GM21825 (cell line): ENCODE measurements around the gene MACROD2.
A peak's percentile ranks its signal among the peaks of the same experiment; 100 is the strongest.

Source experiments
- ATAC-seq: cut with Tn5 transposase; IDR thresholded peaks from one replicate; pipeline ENCODE4 v1.9.1; 2021; ENCODE audit warnings: mild to moderate bottlenecking, moderate library complexity; ENCODE audit not compliant: unreplicated experiment

Gene MACROD2

DNA sequence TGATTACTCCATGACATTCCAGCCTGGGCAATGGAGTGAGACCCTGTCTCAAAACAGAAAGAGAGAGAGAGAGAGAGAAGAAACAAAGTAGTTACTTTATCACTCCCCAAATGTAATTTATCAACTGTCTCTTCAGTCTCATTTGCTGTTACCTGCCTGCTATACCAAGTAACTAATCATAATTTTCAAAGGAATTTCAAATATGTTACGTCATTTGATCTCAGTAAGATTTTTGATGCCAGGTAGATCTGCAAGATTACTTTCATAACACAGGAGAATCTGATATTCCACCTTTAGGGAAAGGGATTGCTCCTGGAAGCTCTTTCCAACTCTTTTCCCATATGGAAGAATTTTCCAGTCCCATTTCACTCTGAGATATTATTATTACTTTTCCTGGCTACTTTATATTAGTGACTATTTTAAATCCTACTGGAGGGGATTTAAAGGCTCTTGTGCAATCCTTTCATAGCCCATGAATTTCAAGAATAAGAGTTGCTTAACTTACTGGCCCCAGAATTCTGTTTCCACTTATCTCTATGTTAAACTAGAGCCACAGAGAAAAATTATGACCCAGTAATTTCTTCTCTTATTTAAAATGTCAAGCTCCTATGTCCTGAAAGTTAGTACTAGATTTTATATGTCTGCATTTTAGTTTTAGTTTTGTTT is 732.3 kb downstream of the MACROD2 start:
- no peak for ATAC-seq

DNA sequence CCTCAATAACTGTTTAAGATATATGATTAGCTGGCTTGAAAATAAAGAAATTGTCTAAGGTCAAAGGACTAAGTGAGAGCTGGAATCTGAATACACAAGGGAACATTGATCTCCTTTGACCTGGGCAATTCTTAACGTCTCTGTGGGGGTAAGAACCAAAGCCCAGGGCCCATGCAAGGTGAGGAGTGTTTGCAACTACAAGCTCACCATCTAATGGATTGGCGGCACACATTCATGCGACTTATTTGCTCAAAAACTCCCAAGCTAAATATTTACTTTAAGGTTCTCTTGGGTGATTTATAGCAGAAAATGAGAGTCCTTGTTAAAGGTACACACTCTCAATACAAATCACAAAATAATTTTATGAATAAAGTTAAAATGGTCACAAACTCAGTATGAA is 734.1 kb downstream of the MACROD2 start:
- ATAC-seq: no peak

DNA sequence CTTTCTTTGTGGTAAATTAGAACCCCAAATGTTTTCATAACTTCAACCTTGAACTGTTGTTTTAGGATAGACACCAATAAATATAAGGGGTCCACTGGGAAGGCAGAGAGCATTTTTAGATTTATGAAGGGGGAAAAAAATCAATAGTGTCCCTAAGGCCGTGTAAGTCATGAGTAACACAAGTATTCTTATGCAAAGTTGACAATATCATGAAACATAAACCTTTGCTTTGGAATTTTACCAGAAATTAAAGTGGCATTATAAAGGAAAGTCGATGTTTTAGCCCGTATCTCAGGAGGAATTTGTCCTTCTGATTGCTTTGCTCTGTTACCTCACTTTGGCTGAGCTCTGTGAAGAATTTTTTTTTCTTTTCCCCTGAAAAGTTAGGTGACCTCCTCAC is 737.0 kb downstream of the MACROD2 start:
- no peak for ATAC-seq

DNA sequence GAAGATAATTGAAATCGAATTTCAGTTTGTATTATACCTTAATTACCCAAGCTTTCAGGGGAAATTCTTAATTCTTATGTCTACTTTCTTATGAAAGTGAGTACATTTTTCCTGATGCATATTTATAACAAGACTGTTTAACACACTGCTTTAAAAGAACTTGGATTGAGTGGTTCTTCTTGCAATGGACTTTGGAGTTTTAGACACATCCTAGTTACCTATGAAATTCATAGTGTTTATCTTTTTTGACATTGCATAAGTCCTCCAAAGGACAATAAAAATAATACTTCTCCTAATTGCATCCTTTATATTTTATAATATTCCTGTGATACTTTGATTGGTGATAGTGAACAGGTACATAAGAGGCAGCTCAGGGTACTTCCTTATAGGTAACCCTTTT is 737.7 kb downstream of the MACROD2 start:
- ATAC-seq: no peak

DNA sequence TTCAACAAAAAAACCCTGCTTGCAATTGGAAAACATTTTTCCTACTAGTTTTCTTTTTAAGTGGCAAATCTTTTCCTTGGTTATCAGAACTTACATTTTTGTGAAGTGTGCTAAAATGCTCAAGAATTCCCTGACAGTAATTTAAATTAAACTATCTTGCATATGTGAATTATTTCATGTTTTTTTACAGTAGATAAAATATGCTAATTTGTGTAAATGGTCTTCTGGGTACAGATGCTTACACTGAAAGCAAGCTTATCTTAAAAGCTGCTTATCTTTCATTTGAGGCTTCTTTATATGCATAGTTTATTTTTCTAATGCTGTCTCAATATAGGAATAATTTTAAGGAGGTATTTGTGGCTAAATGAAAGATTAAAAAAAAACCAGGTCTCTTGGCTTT is 745.1 kb downstream of the MACROD2 start:
- no peak for ATAC-seq

DNA sequence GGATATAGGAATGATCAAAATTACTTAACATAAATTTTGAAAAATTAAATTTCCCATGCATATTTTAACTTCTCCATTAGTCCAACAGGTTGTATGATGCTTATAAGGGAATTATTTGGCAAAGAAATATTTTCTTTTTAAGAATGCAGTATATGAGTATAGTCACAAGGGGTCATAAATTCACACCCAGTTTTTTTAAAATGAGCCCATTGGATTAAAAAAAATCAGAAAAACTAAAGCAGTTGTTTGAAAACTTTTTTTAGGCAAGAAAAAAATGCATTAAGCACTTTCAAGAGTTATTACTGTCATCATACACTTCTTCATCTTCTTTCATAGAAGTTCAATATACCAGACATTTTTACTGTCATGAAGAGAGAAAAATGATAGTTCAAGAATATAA is 746.3 kb downstream of the MACROD2 start:
- ATAC-seq: no peak

DNA sequence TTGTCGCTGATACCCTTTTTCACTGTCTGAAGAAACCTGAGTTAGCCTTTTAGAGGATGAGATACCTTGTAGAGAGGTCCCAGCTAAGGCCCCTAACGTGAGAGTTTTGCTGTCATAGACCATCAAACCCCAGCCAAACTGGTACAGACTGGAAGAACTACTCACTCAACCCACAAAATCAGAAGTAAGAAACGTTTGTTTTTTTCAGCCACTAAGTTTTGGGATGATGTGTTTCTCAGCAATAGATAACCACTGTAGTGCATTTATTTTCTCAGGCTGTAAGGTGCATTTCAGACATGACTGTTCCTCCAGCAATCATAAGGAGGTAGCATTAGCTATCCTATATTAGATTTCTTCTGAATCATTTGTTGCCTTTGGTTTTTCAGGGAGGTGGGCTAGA is 749.4 kb downstream of the MACROD2 start:
- peak; percentile 83 for ATAC-seq

DNA sequence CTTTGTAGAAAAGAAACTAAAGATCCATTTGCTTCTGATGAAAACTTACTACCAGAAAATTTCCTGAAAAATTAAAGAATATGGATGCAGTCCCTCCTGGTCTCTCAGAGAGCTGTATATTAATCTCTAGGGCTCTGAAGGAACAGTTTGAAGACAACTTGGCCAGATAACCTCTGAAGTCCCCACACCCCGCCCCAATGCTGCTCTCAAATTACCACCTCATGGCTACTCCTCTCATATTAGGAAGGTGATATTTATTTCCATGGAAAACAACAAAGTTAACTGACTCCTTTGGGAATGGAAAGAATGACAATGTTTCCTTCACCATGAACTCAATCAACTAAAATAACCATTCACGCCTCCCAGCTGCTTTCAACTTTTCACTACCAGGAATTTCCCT is 750.5 kb downstream of the MACROD2 start:
- ATAC-seq: no peak

DNA sequence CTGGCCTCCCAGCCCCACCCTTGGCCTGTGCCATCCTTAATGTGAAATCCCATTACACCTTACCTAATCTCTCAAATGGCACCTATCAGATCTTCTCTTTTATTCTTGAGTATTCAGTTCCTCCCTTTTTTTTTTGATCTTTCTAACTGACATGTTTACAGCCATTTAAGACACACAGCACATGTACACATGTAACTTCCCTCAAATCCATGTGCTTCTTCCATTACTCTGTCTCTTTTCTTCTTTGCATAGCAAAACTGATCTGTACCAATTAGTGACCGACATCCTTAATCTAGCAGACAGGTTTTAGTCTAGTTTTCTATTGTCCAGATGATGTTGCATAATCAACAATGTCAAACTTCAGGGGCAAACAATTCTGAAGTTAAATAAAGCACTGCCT is 755.9 kb downstream of the MACROD2 start:
- no peak for ATAC-seq

DNA sequence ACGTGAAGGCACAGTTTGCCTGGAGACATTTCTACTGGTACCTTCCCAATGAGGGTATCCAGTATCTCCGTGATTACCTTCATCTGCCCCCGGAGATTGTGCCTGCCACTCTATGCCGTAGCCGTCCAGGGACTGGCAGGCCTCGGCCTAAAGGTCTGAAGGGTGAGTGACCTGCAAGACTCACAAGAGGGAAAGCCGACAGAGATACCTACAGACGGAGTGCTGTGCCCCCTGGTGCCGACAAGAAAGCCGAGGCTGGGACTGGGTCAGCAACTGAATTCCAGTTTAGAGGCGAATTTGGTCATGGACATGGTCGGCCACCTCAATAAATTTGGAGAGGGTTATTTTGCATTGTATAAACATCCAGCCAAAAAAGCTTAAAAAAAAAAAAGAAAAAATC is 762.4 kb downstream of the MACROD2 start:
- ATAC-seq: no peak

DNA sequence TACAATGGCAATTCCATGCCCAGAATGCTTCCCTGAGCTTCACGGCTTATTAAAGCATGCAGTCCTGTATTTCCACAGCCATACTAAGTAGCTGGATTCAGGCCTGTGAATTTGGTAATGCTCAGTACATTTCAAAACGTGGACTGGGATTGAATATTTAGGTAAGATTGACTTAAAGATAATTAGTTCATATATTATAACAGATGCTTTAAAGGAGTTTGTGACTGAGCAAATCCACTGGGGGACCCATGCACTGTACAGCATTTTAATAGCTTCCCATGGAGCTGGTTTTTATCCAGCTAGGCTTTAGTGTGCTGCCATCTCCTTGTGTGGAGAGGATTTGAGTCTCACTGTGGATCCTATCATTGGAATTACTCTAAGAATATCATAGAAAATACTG is 763.0 kb downstream of the MACROD2 start:
- no peak for ATAC-seq

DNA sequence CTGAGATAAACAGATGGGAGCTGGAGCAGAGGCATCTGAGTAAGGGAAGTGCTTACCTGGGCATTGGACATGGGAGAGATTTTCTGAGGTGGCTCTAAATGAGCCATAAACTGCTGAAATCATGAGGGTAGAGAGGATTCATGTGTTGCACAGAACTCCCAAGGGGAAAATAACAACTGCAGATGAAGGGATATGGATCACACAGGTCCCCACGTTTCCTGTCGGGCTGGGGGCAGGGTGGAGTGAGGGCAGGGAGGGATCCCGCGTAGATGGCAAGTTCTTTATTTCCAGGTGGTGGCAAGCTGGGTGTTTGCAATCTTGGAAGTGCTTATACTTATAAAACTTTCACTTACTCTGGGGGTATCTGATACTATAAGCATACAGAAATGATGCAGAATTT is 764.7 kb downstream of the MACROD2 start:
- ATAC-seq: no peak

DNA sequence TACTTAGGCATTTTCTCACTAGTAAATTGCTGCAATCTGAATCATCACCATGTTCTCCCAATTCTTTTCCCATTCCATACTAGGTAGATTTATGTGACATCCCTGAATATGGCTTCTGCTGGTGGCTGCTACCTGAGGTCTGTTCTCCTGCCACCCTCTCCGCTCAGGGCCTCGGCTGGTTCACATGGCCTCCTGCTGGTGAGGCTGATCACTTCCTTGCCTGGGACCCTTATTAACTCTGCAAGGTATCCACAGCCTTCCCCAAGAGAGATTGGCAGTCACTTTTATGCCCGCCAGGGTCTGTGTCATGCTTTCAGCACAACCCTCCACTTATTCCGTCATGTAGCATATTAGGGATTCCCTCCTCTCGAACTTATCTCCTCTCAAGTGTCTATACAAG is 766.6 kb downstream of the MACROD2 start:
- ATAC-seq: no peak

DNA sequence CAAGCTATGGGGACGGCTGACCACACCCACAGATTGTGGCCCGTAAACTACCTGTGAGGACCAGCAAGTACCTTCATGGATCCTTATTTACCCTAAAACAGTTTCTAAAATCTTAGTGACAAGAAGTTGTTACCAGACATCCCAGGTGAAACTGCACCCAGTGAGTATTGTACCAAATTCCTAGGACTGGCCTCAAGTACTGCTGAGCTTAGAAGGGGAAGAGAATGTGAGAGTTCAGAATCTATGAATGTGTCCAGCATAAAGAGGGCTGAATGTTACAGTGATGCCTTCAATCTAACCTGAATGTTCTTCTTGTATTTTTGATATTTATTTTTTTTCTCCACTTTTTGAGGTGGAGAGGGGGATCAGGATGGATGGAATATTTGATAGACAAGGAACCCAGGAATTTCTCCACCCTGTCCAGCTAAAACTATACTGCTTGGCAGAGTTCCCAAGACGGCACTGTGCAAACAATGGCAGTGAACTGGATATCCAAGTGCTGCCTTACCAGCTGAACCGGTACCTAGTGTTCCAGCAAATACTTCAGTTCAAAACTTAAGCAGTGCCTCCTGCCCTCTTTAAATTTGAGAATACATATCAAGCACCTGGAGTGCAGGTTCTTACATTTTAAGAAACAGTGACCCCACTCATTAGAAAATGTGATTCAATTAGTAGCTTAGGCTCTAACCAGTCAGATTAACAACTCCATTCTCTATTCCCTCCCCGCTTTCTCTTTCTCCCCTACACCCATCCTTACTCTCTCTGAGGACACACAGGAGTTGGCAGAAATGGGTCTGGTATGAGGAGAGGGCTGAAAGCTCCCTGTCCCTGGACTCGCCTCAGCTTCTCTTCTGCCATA is 769.4 kb downstream of the MACROD2 start:
- no peak for ATAC-seq

DNA sequence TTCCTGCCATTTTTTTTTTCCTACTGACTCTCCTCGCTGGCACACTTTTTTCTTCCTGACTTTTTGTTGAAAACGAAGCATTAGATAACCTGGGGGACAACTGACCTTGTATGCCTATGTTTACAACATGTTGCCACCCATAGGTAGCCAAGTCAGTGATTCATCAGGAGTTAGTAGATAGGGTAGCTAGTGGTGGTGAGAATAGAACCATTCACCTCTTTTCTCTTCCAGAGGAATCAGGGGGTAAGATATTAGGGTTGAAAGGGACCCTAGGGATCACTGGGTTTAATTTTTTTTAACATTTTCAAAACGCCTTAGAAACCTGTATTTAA is 770.0 kb downstream of the MACROD2 start:
- ATAC-seq: no peak

DNA sequence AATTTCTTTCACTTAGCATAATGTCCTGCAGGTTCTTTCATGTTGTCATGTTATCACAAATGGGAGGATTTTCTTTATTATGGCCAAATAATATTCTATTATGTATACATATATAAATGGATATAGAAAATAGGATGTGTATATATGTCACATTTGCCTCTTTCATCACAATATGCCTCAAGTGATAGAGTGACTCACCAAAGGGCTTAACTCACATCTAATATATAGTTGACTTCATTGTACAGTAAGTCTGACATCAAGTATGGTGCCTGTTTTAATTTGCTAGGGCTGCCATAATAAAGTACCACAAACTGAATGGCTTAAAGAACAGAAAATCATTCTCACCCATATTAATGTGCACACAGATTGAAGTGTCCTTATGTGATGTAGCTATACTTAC is 778.2 kb downstream of the MACROD2 start:
- ATAC-seq: no peak

DNA sequence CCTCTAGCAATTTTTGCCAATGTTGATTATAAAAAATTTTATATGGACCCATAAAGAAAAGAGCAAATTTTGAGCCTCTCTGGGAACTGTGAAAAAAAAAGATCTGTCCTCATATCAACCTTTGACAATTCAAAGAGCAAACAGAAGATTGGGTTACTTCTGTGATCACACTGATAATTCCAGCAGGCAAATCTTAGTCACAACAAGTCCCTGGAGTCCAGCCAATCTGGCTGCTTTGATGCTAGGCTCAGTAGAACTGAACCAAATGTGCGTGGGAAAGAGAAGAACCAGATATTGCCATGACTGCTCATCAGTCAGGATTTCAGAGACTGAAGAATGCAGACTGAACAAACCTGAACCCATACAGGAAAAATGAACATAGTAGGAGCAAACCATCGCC is 780.5 kb downstream of the MACROD2 start:
- no peak for ATAC-seq

DNA sequence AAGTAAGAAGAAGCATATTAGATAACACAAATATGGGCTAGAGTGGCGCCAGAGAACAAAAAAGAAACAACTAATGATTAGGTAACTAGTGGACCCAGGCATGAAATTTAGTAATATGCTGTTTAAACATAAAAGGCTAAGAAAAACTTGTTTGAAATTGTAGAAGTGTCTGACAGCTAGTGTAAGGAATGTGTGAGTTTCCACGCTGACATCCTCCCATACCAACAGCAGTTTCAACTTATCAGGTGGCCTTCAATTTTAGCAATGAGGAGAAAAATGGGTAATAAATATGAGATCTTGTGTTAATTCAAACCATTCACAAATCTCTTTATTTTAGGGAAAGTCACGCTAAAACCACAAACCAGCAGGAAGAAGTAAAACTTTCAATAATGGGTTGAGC is 782.3 kb downstream of the MACROD2 start:
- ATAC-seq: no peak

DNA sequence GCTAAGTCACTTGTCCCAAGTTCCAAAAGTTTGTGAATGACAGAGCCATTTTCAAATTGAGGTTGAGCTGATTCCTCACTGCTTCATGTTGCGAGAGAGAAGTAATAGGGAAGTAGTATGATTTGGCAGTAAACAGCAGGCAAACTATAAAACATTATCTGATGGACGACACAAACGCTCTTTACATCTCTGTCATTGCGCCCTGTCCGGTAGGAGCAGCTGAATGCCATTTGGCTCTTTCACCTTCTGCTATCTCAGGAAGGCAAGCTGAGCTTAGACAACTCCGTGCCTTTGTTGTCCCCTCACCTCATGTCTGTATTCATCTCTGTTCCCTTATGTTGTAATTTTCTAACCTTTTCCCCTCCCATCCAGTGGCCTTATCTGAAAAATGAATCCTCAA is 782.8 kb downstream of the MACROD2 start:
- ATAC-seq: no peak

DNA sequence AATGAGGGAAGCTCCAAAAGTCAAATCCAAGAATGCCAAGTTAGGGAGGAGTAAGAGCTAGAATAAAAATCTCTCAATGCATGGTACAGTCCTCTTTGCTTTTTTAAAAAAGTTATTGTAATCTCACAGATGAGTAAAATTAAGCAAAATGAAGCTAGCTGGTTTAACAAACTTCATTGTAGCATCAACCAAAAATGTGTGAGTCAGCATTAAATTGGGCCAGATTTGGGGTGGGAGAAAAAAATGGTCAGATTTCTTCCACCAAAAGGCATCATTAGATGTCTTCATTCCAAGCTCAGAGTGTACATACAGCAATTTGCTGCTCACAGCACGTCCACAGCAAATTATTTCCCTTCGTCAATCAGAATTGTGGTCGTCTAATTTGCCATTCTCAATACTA is 783.6 kb downstream of the MACROD2 start:
- no peak for ATAC-seq

DNA sequence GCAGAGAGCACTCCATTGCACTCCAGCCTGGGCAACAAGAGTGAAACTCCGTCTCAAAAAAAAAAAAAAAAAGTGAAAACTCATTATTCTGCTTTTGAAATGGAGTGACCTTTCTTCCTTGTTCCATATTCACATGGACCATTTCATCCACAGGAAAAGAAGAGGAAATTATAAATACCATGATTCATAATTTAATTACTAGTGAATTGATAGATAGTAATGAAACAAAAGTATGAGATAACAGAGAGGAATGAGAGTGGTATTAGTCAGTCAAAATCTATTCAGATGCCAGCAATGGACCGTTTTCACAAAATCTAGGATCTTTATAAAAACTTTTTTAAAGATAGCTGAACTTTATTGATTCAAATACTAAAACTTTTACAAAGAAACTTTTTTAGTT is 785.2 kb downstream of the MACROD2 start:
- no peak for ATAC-seq

DNA sequence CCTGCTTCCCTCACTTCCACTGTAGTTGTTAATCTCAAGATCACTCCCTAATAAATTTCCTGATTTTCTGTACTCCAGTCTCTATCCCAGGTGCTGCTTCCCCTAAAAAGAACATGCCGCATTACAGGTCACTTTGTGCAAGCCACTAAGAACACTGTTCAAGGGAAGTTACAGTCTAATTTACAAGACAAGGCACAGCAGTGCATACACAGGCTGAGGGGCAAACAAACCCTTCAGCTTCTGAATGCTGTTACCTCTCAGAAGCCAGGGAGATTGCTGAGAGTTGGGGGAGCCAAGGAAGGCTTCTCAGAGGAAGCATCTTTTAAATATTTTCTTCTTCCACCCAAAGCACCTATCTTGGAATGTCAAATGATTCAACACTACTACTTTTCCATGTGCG is 787.4 kb downstream of the MACROD2 start:
- no peak for ATAC-seq

DNA sequence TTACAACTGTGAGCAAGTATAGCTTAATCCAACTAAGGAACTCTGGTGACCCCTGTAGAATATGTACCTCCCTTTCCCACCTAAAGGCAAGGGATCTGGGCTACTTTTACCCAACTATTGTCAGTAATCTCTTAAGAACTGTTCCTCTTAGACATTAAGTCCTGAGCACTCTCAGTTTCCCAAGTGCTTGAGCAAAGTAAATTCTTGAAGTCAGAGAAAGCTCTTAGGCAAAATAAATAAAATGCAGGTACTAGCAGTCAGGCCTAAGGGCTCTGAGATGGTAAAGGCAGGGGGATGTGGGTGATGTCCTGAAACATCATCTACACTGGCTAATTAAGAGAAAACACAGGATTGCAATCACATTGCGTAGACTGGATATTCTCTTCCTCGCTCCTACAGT is 788.5 kb downstream of the MACROD2 start:
- ATAC-seq: no peak
